Stomach smooth muscle (tissue), 2 donors: ENCODE data around the gene BHLHE23.

Experiments used
- H3K27ac ChIP-seq: one replicate; pipeline ENCODE4 v1.7.0; 2013; ENCODE audit warnings: mild to moderate bottlenecking, low read length, inconsistent platforms
- H3K27me3 ChIP-seq, 2 donors: one replicate each; pipeline ENCODE4 v1.7.0; 2013; ENCODE audit warnings: low read length in 2 of 2; ENCODE audit not compliant: insufficient read depth in 2 of 2, control insufficient read depth in 1 of 2
- H3K36me3 ChIP-seq, 2 donors: one replicate each; pipeline ENCODE4 v1.7.0; 2013; ENCODE audit warnings: low read length in 2 of 2; ENCODE audit not compliant: control insufficient read depth in 2 of 2, insufficient read depth in 2 of 2
- H3K4me1 ChIP-seq: one replicate; pipeline ENCODE4 v1.7.0; 2013; ENCODE audit warnings: low read length; ENCODE audit not compliant: control insufficient read depth, insufficient read depth
- H3K4me3 ChIP-seq, 2 donors: one replicate each; pipeline ENCODE4 v1.7.0; 2013; ENCODE audit warnings: low read length in 2 of 2
- H3K9ac ChIP-seq, 2 donors: one replicate each; pipeline ENCODE4 v1.7.0; 2013; ENCODE audit warnings: low read length in 2 of 2, mild to moderate bottlenecking in 1 of 2
- H3K9me3 ChIP-seq, 2 donors: one replicate each; pipeline ENCODE4 v1.7.0; 2013; ENCODE audit warnings: low read length in 2 of 2; ENCODE audit not compliant: control insufficient read depth in 2 of 2
- donor health status: healthy.
- donor health status: Pancreatic carcinoma.

Gene BHLHE23

DNA sequence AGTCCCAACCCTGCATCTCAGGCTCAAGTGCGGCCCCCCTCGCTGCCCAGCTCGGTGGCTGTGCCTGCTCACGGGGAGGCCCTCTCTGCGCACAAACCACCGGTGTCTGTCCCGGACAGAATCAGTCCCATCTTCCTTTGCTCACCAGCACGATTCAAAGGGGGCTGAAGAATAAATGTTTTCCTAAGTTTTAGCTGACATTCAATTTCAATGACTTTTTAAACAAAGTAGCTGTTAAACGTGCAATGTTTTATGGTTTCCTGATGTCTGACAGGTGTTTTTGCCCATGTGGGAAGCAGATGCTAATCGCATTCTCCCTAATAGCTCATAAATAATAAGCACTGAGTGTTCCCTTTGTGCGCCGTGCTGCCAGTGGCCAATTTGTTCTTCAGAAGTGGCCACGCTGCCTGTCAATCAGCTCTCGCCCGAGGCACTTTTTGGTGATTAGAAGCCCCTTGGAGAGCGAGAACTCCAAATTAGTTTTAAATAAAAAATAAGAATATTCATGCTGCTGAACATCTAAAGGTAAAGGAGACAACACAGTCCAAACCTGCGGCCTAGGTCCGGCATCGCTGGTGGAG is 26.3 kb downstream of the BHLHE23 start:
- Histone ChIP-seq H3K4me3 (no peak overlapping the region), H3K27ac (no peak overlapping the region), H3K36me3 (no peaks in the 10 kb centered on the region), H3K27me3 (peaks cover 58 to 69% of the 10 kb centered on the region in 2 donors), H3K4me1 (no peaks in the 10 kb centered on the region), H3K9ac (no peak overlapping the region), H3K9me3 (no peaks in the 10 kb centered on the region)

DNA sequence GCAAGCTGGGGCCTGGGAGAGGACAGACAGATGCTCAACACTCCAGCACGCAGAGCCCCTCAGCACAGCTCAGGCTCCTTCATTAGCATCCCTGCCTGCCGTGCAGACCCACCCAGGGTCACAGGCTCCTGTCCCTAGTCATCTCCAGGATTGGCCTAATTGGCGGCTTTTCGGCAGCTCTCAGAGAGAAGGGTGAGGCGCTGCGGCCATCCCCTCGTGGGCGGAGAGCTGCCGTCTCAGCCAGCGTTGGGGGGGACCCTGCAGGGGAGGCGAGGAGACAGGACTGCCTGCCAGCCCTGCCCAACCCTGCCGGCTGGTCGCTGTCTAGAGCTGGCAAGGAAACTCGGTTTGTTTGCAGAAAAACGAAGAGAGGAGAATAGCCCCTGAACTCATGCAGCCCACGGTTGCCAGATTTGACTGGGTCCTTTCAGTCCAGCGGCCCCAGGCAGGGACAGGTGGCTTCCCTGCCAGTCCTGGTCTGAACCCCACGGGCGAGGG is 26.8 kb downstream of the BHLHE23 start:
- Histone ChIP-seq H3K9ac (no peak overlapping the region), H3K4me3 (no peak overlapping the region), H3K27ac (no peak overlapping the region), H3K36me3 (no peaks in the 10 kb centered on the region), H3K27me3 (peaks cover 58 to 74% of the 10 kb centered on the region in 2 donors), H3K4me1 (no peaks in the 10 kb centered on the region), H3K9me3 (no peaks in the 10 kb centered on the region)

DNA sequence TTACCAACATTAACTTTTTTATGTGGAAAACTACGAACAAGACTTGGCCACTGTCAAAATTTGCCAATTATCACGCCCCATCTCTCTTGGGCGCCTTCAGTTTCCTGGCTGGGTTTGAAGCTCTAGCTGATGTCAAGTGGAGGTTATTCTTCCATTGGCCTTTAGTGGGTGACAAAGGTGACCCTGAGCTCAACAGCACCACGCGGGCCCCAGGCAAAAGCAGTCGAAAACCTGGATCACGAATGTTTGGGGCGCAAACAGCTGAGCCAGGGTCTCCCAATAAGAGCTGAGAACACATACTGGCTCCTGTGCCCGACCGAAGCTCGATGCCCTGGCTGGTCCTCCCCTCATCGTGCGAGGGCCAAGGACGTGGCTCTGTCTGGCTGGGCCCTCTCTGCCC is 27.5 kb downstream of the BHLHE23 start:
- Histone ChIP-seq H3K36me3 (no peaks in the 10 kb centered on the region), H3K4me3 (no peak overlapping the region), H3K4me1 (no peaks in the 10 kb centered on the region), H3K9ac (no peak overlapping the region), H3K27me3 (peaks cover 65 to 79% of the 10 kb centered on the region in 2 donors), H3K27ac (no peak overlapping the region), H3K9me3 (no peaks in the 10 kb centered on the region)

DNA sequence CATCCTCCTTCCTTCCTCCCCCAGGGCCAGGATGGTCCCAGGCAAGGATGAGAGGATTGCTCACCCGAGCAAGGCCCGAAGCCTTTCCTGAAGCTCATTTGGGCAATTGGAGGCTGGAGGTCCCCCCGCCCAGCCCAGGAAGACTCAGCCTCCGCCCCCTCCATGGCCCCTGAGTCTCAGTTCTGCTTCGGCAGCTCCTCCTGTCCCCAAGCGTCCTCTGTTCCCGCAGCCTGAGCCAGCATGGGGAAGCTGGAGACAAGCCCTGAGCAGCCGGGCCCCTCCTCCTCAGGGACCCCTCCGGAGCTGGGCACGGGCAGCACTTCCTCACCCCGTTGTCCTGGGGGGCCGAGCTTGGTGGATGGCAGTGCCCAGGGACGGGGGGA is 28.2 kb downstream of the BHLHE23 start:
- H3K9me3 ChIP-seq, result no peaks in the 10 kb centered on the region
- H3K4me3 ChIP-seq, result no peak overlapping the region
- H3K27ac ChIP-seq, result no peak overlapping the region
- H3K27me3 ChIP-seq, result peaks cover 66 to 80% of the 10 kb centered on the region in 2 donors
- no peak overlapping the region for H3K9ac ChIP-seq
- H3K36me3 ChIP-seq, result no peaks in the 10 kb centered on the region
- no peaks in the 10 kb centered on the region for H3K4me1 ChIP-seq

DNA sequence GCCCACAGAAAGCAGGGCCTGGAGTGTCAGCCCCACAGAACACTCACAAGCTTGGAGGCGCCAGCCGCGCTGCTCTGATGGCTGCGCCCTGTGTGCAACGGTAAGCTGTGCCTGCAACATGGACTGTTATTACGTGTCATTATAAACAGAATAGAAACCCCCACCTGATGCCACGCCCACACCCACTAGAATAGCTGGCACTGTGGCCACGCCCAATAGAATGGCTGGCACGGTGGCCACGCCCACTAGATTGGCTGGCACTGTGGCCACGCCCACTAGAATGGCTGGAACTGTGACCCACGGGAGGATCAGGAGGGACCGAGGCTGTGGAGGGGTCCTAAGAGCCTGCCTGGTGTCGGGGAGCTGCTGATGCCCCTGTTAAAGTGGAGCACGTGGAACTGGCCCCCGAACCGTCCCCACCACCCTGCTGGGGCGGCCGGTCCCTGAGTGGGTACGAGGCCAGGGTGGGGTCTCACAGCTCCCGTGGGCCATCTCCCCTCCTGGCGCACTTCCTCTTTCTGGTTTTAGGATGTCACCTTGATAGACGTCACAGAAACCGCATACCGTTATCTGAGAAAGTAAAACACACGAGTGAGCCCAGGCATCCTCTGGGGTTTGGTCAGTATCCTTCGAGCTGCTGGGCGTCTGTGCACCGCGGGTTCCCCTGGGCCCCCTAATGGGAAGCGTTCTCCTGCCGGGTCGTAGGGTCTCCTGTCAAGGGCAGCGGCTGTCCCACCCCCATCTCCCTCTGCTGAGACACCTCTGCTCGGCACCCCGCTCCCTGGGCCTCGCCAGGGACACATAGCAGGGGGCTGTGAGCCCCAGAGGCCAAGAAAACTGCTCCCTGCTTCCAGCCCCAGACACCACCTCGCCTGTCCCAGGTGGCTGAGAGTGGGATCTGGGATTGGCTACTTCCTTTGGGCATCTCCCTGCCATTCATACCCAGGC is 28.9 kb downstream of the BHLHE23 start:
- Histone ChIP-seq H3K4me3 (no peak overlapping the region), H3K9ac (no peak overlapping the region), H3K4me1 (peaks cover 2% of the 10 kb centered on the region), H3K9me3 (no peaks in the 10 kb centered on the region), H3K36me3 (no peaks in the 10 kb centered on the region), H3K27ac (no peak overlapping the region), H3K27me3 (peaks cover 68 to 82% of the 10 kb centered on the region in 2 donors)

DNA sequence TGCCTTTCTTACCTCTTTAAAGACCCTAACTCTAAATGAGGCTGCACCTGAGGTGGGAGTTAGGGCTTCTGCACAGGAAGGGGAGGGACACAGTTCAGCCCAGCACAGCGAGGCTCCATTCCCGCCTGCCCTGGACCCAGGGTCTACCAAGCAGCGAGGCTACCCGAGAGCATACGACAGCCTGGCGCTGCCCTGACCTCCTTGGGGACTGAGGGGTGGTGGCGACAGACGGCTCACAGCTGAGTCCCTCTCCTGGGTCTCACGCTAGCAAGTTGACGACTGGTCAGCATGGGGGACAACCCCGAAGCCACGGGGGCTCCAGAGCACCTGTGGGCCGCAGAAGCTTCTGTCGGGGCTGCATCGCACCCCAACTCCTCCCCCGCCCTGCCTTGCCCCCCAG is 29.9 kb downstream of the BHLHE23 start:
- H3K27me3 ChIP-seq, result peaks cover 66 to 82% of the 10 kb centered on the region in 2 donors
- peaks cover 7% of the 10 kb centered on the region for H3K4me1 ChIP-seq
- H3K4me3 ChIP-seq, result no peak overlapping the region

DNA sequence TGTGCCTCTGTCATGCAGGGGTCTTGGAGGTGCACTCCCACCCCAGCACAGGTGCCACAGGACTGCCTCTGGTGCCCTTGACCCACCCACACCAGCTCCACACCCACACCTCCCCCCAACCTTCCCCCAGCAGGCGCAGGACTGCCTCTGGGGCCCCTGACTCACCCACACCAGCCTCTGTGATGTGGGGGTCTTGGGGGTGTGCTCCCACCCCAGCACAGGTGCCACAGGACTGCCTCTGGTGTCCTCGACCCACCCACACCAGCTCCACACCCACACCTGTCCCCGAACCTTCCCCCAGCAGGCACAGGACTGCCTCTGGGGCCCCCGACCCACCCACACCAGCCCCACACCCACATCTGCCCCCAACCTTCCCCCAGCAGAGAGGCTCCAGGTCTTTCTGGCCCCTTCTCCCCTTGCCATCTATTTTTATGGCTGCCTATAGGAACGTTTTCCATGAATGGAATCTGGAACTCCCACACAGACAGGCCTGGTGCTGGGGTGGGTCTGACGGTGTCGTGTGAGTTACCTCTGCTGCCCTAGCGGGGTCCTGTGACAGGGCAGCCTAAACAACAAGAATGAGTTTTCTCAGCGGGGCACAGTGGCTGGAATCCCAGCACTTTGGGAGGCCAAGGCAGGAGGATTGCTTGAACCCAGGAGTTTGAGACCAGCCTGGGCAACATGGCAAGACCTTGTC is 30.8 kb downstream of the BHLHE23 start:
- H3K9me3 ChIP-seq, result no peaks in the 10 kb centered on the region
- peaks cover 7% of the 10 kb centered on the region for H3K4me1 ChIP-seq
- no peak overlapping the region for H3K4me3 ChIP-seq
- H3K36me3 ChIP-seq, result no peaks in the 10 kb centered on the region
- H3K9ac ChIP-seq, result no peak overlapping the region
- peaks cover 69 to 81% of the 10 kb centered on the region in 2 donors for H3K27me3 ChIP-seq
- H3K27ac ChIP-seq, result no peak overlapping the region

More for the DNA sequence above, 29.9 kb downstream of the BHLHE23 start:
- no peak overlapping the region for H3K9ac ChIP-seq
- H3K36me3 ChIP-seq, result no peaks in the 10 kb centered on the region
- no peak overlapping the region for H3K27ac ChIP-seq
- no peaks in the 10 kb centered on the region for H3K9me3 ChIP-seq

DNA sequence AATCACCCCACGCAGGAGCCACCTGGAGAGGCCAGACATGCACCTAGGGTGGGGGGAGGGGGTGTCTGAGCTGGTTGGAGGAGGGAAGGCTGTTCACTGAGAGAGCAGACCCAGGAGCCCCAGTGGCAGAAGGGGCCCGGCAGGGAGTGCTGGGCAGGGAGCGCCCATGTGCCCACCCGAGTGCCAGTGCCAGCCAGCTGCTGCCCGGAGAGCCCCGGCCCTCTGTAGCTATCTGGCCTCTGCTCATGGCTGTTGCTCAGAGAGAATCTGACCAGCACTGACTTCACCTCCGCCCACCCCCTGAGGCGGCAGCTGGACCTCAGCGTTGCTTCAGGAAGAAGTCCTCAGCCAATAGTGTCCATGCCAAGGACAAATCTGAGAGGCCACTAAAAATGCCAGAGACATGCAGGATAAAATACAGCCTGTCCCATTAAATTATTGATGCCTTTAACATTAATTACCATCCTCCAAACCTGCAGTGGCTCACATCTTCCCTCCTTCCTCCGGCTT is 31.5 kb downstream of the BHLHE23 start:
- Histone ChIP-seq H3K4me1 (peaks cover 7% of the 10 kb centered on the region), H3K4me3 (no peak overlapping the region), H3K27me3 (peaks cover 69 to 83% of the 10 kb centered on the region in 2 donors), H3K9me3 (no peaks in the 10 kb centered on the region), H3K9ac (no peak overlapping the region), H3K36me3 (no peaks in the 10 kb centered on the region), H3K27ac (no peak overlapping the region)

DNA sequence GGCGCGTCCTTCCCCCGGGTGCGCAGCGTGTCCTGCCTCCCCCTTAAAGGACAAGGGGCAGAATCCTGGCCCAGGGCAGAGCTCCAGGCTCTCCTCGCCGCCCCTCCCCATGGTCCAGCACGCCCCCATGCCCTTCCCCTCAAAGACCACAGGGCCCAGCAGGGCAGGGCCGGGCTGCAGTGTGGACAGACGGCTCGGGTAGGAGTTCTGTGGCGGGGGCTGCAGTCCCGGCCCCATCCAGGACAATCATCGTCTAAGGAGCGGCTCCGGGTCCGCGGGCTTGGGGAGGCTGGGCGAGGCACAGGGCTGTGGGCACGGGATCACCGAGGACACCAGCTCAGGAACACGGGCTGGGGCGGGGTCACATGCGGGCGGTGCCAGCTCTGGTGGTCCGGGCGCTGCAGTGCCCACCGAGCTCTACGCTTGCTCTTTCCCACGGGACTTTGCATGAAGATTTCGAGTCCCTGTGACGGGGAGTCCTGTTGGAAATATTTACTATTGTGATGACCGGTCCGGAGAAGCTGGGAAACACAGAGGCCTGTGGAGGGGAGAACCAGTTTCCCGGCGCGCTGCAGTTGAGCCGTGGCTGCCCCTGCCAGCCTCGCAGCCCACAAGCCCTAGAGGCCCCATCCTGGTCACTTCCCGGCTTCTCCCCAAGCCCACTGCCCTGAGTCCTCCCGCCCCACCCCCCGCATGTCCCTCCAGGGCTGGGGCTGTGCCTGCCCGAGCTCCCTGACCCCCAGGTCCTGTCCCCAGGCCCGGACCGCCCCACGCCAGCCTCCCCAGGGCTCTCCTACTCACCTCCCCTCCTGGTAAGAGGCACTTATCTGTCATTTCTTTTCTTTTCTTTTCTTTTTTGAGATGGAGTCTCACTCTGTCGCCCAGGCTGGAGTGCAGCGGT is 33.7 kb downstream of the BHLHE23 start:
- H3K4me3 ChIP-seq, result peak overlapping the region; percentile 40 to 64
- H3K4me1 ChIP-seq, result peaks cover 7% of the 10 kb centered on the region
- H3K27me3 ChIP-seq, result peaks cover 55 to 71% of the 10 kb centered on the region in 2 donors
- no peaks in the 10 kb centered on the region for H3K36me3 ChIP-seq
- H3K9ac ChIP-seq, result no peak overlapping the region
- H3K9me3 ChIP-seq, result no peaks in the 10 kb centered on the region
- H3K27ac ChIP-seq, result no peak overlapping the region
